ENCODE results near the gene NCAN.

- TF ChIP-seq CTCF (IDR thresholded peaks at IDR 0.05; ENCODE audit: insufficient read depth, low read length, poor library complexity, severe bottlenecking) (no peak), EZH2phosphoT487 (conservative IDR thresholded peaks at IDR 0.05; ENCODE audit: low read length) (no peak)
Observed at GRCh38 chr19:19279062-19279612, 67.4 kb downstream of the NCAN start.
